OCI-LY3 (cell line): ENCODE results near the gene LRRC7.

Experiments used
- H2AFZ ChIP-seq: fragments of 200-600, 300-600 bp; shearing (Covaris generic); 2 replicates; pipeline ENCODE4 v1.6.0; 2014; ENCODE audit warnings: antibody characterized with exemption, low read depth, low read length
- H3K27ac ChIP-seq: fragments of 200-600, 300-600 bp; sonication (generic); 2 replicates; pipeline ENCODE4 v1.5.1; 2014; ENCODE audit warnings: mild to moderate bottlenecking, low read length, moderate library complexity, mixed read lengths
- H3K27me3 ChIP-seq: fragments of 200-600, 300-600 bp; sonication (generic); 2 replicates; pipeline ENCODE4 v1.6.1; 2014; ENCODE audit warnings: low read depth, low read length, mixed read lengths
- H3K36me3 ChIP-seq: fragments of 200-600, 300-600 bp; sonication (generic); replicated peaks from 2 replicates; pipeline ENCODE3; 2014; ENCODE audit warnings: low read depth, low read length, mixed read lengths
- H3K4me1 ChIP-seq: fragments of 300-600, 200-600 bp; sonication (generic); 2 replicates; pipeline ENCODE4 v1.6.1; 2014; ENCODE audit warnings: low read length, mixed read lengths
- H3K4me2 ChIP-seq: fragments of 200-600, 300-600 bp; sonication (generic); 2 replicates; pipeline ENCODE4 v1.6.1; 2014; ENCODE audit warnings: low read length, mixed read lengths
- H3K4me3 ChIP-seq: fragments of 300-600, 200-600 bp; sonication (generic); 2 replicates; pipeline ENCODE4 v1.5.1; 2014; ENCODE audit warnings: antibody characterized with exemption, mild to moderate bottlenecking, low read length, moderate library complexity
- H3K79me2 ChIP-seq: fragments of 300-600, 200-600 bp; shearing (Covaris generic); 2 replicates; pipeline ENCODE4 v1.6.1; 2014; ENCODE audit warnings: mild to moderate bottlenecking, low read length, mixed read lengths
- H3K9ac ChIP-seq: fragments of 300-600, 200-600 bp; shearing (Covaris generic); 2 replicates; pipeline ENCODE4 v1.6.0; 2014; ENCODE audit warnings: mild to moderate bottlenecking, low read length, moderate library complexity
- H3K9me3 ChIP-seq: fragments of 200-600, 300-600 bp; shearing (Covaris generic); 2 replicates; pipeline ENCODE4 v1.6.1; 2014; ENCODE audit warnings: low read length, mixed read lengths; ENCODE audit not compliant: insufficient read depth
- H4K20me1 ChIP-seq: fragments of 200-600, 300-600 bp; sonication (generic); 2 replicates; pipeline ENCODE4 v1.6.1; 2016; ENCODE audit warnings: low read length, mixed read lengths; ENCODE audit not compliant: insufficient read depth
- CTCF ChIP-seq: fragments of 200-600, 300-600 bp; sonication (generic); IDR thresholded peaks from 2 replicates; pipeline ENCODE4 v1.5.1; 2014; ENCODE audit warnings: antibody characterized with exemption, low read length, low read depth
- EZH2phosphoT487 ChIP-seq: fragments of 200-600 bp; shearing (Covaris generic); IDR thresholded peaks from 2 replicates; pipeline ENCODE4 v1.6.1; 2018; ENCODE audit warnings: antibody characterized with exemption, mixed run types, low read depth

LRRC7 gene

GRCh38 chr1:70033936-70034335, 466.2 kb downstream of the LRRC7 start:
- Histone ChIP-seq H3K4me1 (peaks cover 6% of the 10 kb centered on the region), H2AFZ (no peak overlapping the region), H3K36me3 (no peaks in the 10 kb centered on the region), H3K9me3 (no peaks in the 10 kb centered on the region), H3K4me2 (no peak overlapping the region), H3K9ac (no peak overlapping the region), H3K27me3 (no peaks in the 10 kb centered on the region), H3K27ac (no peak overlapping the region), H3K79me2 (no peaks in the 10 kb centered on the region), H4K20me1 (no peaks in the 10 kb centered on the region), H3K4me3 (no peak overlapping the region)
- TF ChIP-seq EZH2phosphoT487 = no peak
- TF ChIP-seq CTCF = no peak

- no peak overlapping the region for H3K27ac ChIP-seq
- peaks cover 6% of the 10 kb centered on the region for H3K4me1 ChIP-seq
- H3K4me3 ChIP-seq = no peak overlapping the region
- no peaks in the 10 kb centered on the region for H3K79me2 ChIP-seq
- no peak; the same call in 1 of the 2 replicates for TF ChIP-seq CTCF
- no peak for TF ChIP-seq EZH2phosphoT487
- H3K36me3 ChIP-seq = no peaks in the 10 kb centered on the region
- no peak overlapping the region for H2AFZ ChIP-seq
- H3K4me2 ChIP-seq = no peak overlapping the region
- H3K9me3 ChIP-seq = no peaks in the 10 kb centered on the region
- H4K20me1 ChIP-seq = no peaks in the 10 kb centered on the region
- H3K27me3 ChIP-seq = no peaks in the 10 kb centered on the region
- no peak overlapping the region for H3K9ac ChIP-seq
Observed at GRCh38 chr1:70034403-70034802, 466.7 kb downstream of the LRRC7 start.

GRCh38 chr1:70038025-70038424, 470.3 kb downstream of the LRRC7 start:
- Histone ChIP-seq H4K20me1 (no peaks in the 10 kb centered on the region), H3K9me3 (no peaks in the 10 kb centered on the region), H3K36me3 (no peaks in the 10 kb centered on the region), H3K4me2 (no peak overlapping the region), H3K27me3 (no peaks in the 10 kb centered on the region), H3K27ac (no peak overlapping the region), H2AFZ (no peak overlapping the region), H3K9ac (no peak overlapping the region), H3K4me3 (no peak overlapping the region), H3K79me2 (no peaks in the 10 kb centered on the region), H3K4me1 (peaks cover 18% of the 10 kb centered on the region)
- TF ChIP-seq CTCF = no peak
- no peak for TF ChIP-seq EZH2phosphoT487

- Histone ChIP-seq H4K20me1 (no peaks in the 10 kb centered on the region), H3K27me3 (no peaks in the 10 kb centered on the region), H3K4me3 (no peak overlapping the region), H3K36me3 (no peaks in the 10 kb centered on the region), H3K79me2 (no peaks in the 10 kb centered on the region), H3K4me1 (peaks cover 12% of the 10 kb centered on the region), H2AFZ (no peak overlapping the region), H3K9ac (no peak overlapping the region), H3K9me3 (no peaks in the 10 kb centered on the region), H3K27ac (no peak overlapping the region), H3K4me2 (no peak overlapping the region)
- no peak for TF ChIP-seq CTCF
- TF ChIP-seq EZH2phosphoT487 = no peak
Observed at GRCh38 chr1:70039485-70039884, 471.8 kb downstream of the LRRC7 start.
